Measurements from ENCODE around the gene MIOX.

MIOX gene

GRCh38 chr22:50486561-50487289, at the start of gene MIOX:
Gene MIOX (plus strand): TSS chr22:50486859. CDS start chr22:50486898, 39 bp downstream.
- no peak for DNase-seq

GRCh38 chr22:50437511-50438304, 49.0 kb upstream of the MIOX start:
- no peak for DNase-seq

- no peak for DNase-seq
These were observed 48.1 kb upstream of the MIOX start for GRCh38 chr22:50438305-50439275.

GRCh38 chr22:50439314-50439870, 47.3 kb upstream of the MIOX start:
- no peak for DNase-seq

GRCh38 chr22:50439871-50440331, 46.8 kb upstream of the MIOX start:
- DNase-seq: no peak

GRCh38 chr22:50440544-50441249, 46.0 kb upstream of the MIOX start:
- DNase-seq: no peak

GRCh38 chr22:50441428-50441993, 45.1 kb upstream of the MIOX start:
- no peak for DNase-seq

GRCh38 chr22:50443197-50443596, 43.5 kb upstream of the MIOX start:
- no peak for DNase-seq

- no peak for DNase-seq
These were observed 42.6 kb upstream of the MIOX start for GRCh38 chr22:50443801-50444625.

- no peak for DNase-seq
These were observed 42.0 kb upstream of the MIOX start for GRCh38 chr22:50444663-50445062.

- DNase-seq: no peak
These were observed 41.4 kb upstream of the MIOX start for GRCh38 chr22:50445071-50445879.

- DNase-seq: no peak
These were observed 40.6 kb upstream of the MIOX start for GRCh38 chr22:50445880-50446707.

GRCh38 chr22:50446708-50447575, 39.7 kb upstream of the MIOX start:
- no peak for DNase-seq

GRCh38 chr22:50447576-50448551, 38.8 kb upstream of the MIOX start:
- no peak for DNase-seq

- no peak for DNase-seq
These were observed 34.0 kb upstream of the MIOX start for GRCh38 chr22:50452649-50453048.

- DNase-seq: no peak
These were observed 32.0 kb upstream of the MIOX start for GRCh38 chr22:50454556-50455075.

Data from activated CD4-positive, alpha-beta T cell treated with anti-CD3 and anti-CD28 coated beads for 4 hours (primary cell).